HepG2 (cell line): Measurements from ENCODE around the gene LAMA5. TPM values are rescaled to one million over a fixed set of nuclear protein-coding genes. Genes with fewer than 3 reads are reported as not detected.

ENCODE experiments used
- ATAD3A ChIP-seq: sonication (generic); formaldehyde crosslinking; IDR thresholded peaks from 2 replicates; pipeline ENCODE4 v1.4.0; 2020; ENCODE audit warnings: missing genetic modification reagents
- BHLHE40 ChIP-seq: IDR thresholded peaks from 2 replicates; pipeline ENCODE4 v1.6.1; 2011; ENCODE audit warnings: low read length, improper control_type of control experiment
- FOXP1 ChIP-seq, 2 experiments: fragments of 450-650 bp in 1 of 2; IDR thresholded peaks; 2 replicates each; pipeline ENCODE4 v1.6.1; 2017 to 2018; ENCODE audit warnings: antibody characterized with exemption in 1 of 2
- HNF4A ChIP-seq: sonication (generic); formaldehyde crosslinking; IDR thresholded peaks from 2 replicates; pipeline ENCODE4 v1.4.0; 2020; ENCODE audit warnings: missing genetic modification reagents
- HNRNPH1 ChIP-seq: fragments of 200-400 bp; formaldehyde crosslinking; optimal IDR thresholded peaks from 2 replicates; pipeline ENCODE3; 2017; ENCODE audit warnings: mild to moderate bottlenecking, low read depth, low read length
- MED13 ChIP-seq: sonication (generic); formaldehyde crosslinking; IDR thresholded peaks from 2 replicates; pipeline ENCODE4 v1.5.0; 2020; ENCODE audit warnings: missing genetic modification reagents
- NBN ChIP-seq: fragments of 450-650 bp; conservative IDR thresholded peaks from 2 replicates; pipeline ENCODE4 v1.6.1; 2017
- RFXANK ChIP-seq: IDR thresholded peaks from 2 replicates; pipeline ENCODE4 v1.6.1; 2016
- SAP130 ChIP-seq: IDR thresholded peaks from 2 replicates; pipeline ENCODE4 v1.6.1; 2016; ENCODE audit warnings: low read depth
- ZFP36L1 ChIP-seq: sonication (generic); formaldehyde crosslinking; IDR thresholded peaks from 2 replicates; pipeline ENCODE4 v1.8.0; 2022; ENCODE audit warnings: mild to moderate bottlenecking, missing genetic modification reagents, moderate library complexity
- ZFP90 ChIP-seq: sonication (generic); formaldehyde crosslinking; IDR thresholded peaks from 2 replicates; pipeline ENCODE4 v1.8.0; 2022; ENCODE audit warnings: missing genetic modification reagents, mild to moderate bottlenecking, inconsistent platforms, borderline replicate concordance
- ZFY ChIP-seq: sonication (generic); formaldehyde crosslinking; IDR thresholded peaks from 2 replicates; pipeline ENCODE4 v1.4.0; 2020; ENCODE audit warnings: missing genetic modification reagents
- ZNF101 ChIP-seq: sonication (generic); formaldehyde crosslinking; IDR thresholded peaks from 2 replicates; pipeline ENCODE4 v1.4.0; 2020; ENCODE audit warnings: mild to moderate bottlenecking, low read depth, missing genetic modification reagents, borderline replicate concordance
- ZNF256 ChIP-seq: sonication (generic); formaldehyde crosslinking; conservative IDR thresholded peaks from 2 replicates; pipeline ENCODE4 v1.4.0; 2020; ENCODE audit warnings: missing genetic modification reagents
- ZNF34 ChIP-seq: sonication (generic); formaldehyde crosslinking; IDR thresholded peaks from 2 replicates; pipeline ENCODE4 v1.4.0; 2020; ENCODE audit warnings: mild to moderate bottlenecking, missing genetic modification reagents, borderline replicate concordance
- ZNF430 ChIP-seq: sonication (generic); formaldehyde crosslinking; IDR thresholded peaks from 2 replicates; pipeline ENCODE4 v1.9.0; 2021; ENCODE audit warnings: mild to moderate bottlenecking, missing genetic modification reagents
- ZNF782 ChIP-seq: sonication (generic); formaldehyde crosslinking; IDR thresholded peaks from 2 replicates; pipeline ENCODE4 v1.4.0; 2020; ENCODE audit warnings: missing genetic modification reagents, mild to moderate bottlenecking, borderline replicate concordance
- ZNF792 ChIP-seq: IDR thresholded peaks from 2 replicates; pipeline ENCODE4 v1.6.1; 2016
- ZNF878 ChIP-seq: sonication (generic); formaldehyde crosslinking; IDR thresholded peaks from 2 replicates; pipeline ENCODE4 v1.8.1; 2023; ENCODE audit warnings: mild to moderate bottlenecking, missing genetic modification reagents, moderate library complexity
- ZSCAN21 ChIP-seq: sonication (generic); formaldehyde crosslinking; IDR thresholded peaks from 2 replicates; pipeline ENCODE4 v1.8.0; 2022; ENCODE audit warnings: mild to moderate bottlenecking, missing genetic modification reagents, moderate library complexity, borderline replicate concordance
- polyA plus RNA-seq, 8 experiments: library from polyadenylated mRNA; depleted of rRNA in 3 of 8; stranded (reverse) in 7 of 8; unstranded in 1 of 8; fragments of >200 nt; fragmentation: Illumina TruSeq in 4 of 8; extraction: Trizol in 4 of 8; gene quantifications; 2 replicates each; pipeline versions ENCODE4 v1.2.1 to v1.2.3, GENCODE V29; 2011 to 2016; ENCODE audit warnings: low read depth in 4 of 8, missing spikeins in 1 of 8, mixed read lengths in 1 of 8; ENCODE audit not compliant: insufficient read depth in 1 of 8
- total RNA-seq, 5 experiments: library from RNA; depleted of rRNA; stranded (reverse); fragments of >200 nt; fragmentation: Illumina TruSeq; extraction: Trizol; gene quantifications; 2 replicates each; pipeline ENCODE4 v1.2.3, GENCODE V29; 2016; ENCODE audit warnings: low read depth in 1 of 5
- TF ChIP-seq, protein P1 (sequence below), 2 experiments: IDR thresholded peaks; 2 replicates each; pipeline ENCODE4 v1.6.1; 2011 to 2012; ENCODE audit warnings: low read length in 2 of 2, borderline replicate concordance in 1 of 2, low read depth in 1 of 2, mild to moderate bottlenecking in 1 of 2, moderate library complexity in 1 of 2
- TF ChIP-seq, protein P2 (sequence below): sonication (generic); formaldehyde crosslinking; IDR thresholded peaks from 2 replicates; pipeline ENCODE4 v1.4.0; 2020; ENCODE audit warnings: mild to moderate bottlenecking, missing genetic modification reagents
- TF ChIP-seq, protein P3 (sequence below): sonication (generic); formaldehyde crosslinking; IDR thresholded peaks from 2 replicates; pipeline ENCODE4 v1.4.0; 2020; ENCODE audit warnings: mild to moderate bottlenecking, missing genetic modification reagents
- TF ChIP-seq, protein P4 (sequence below): sonication (generic); formaldehyde crosslinking; IDR thresholded peaks from 2 replicates; pipeline ENCODE4 v1.8.0; 2022; ENCODE audit warnings: missing genetic modification reagents, mild to moderate bottlenecking, borderline replicate concordance

Gene LAMA5
- total and polyA plus RNA-seq, 2 of the 13 experiments (the other 11 are each of a cell fraction or from before 2014, with no cell fraction given) = 21.0 to 44.7 TPM

DNA sequence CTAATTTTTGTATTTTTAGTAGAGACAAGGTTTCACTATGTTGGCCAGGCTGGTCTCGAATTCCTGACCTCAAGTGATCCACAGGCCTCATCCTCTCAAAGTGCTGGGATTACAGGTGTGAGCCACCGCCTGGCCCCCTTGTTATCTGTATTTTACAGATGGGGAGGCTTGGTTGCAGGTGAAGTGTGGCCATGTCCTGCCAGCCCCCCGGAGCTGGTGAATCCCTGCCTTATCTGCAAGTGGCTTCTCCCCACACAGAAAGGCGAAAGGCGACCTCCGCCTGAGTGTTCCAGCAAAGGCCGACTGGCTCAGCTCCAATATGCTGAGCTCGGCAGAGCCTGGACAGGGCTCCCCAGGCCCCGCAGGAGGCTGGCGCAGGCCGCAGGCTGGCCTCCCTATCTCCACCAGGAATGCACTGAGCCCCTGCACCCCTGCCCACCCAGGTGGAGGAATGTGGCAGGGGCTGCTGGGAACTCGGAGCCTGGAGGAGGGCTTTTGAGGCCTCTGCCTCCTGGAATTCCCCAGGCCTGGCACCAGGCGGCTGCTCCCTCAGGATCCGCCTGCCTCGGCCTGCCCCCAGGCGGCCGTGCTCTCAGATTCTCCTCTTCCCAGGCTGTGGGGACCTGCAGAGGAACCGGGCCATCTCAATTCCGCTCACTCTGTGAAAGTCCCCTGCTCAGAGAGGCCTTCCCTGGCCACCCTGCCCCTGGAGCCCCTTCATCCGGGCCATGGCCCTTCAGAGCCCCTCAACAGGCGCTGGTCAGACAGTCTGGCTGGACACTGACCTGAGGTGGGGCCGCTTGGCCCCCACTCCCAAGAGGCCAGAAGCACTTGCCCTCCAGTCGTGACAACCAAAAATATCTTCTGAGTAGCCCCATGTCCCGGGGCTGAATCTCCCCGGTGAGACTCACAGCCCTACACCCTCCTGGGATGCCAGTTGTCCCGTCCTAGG, 9.3 kb upstream of the LAMA5 start (continued):
- TF ChIP-seq ATAD3A (CRISPR knock-in tag) (no peak), ZNF792 (CRISPR knock-in tag) (peak; percentile 84), SAP130 (peak; percentile 92), HNRNPH1 (peak; percentile 38), RFXANK (CRISPR knock-in tag) (peak; percentile 76; the same call in 1 of the 2 replicates), ZNF782 (CRISPR knock-in tag) (peak; percentile 50; the same call in 1 of the 2 replicates), HNF4A (no peak), ZNF430 (CRISPR knock-in tag) (peak; percentile 95), NBN (no peak), ZSCAN21 (peak; percentile 94), MED13 (CRISPR knock-in tag) (peak; percentile 77), ZNF34 (CRISPR knock-in tag) (peak; percentile 54; the same call in 1 of the 2 replicates), ZFY (peak; percentile 95), ZFP36L1 (CRISPR knock-in tag) (peak; percentile 70; the same call in 1 of the 2 replicates), ZFP90 (CRISPR knock-in tag) (peak; percentile 90), BHLHE40 (no peak), ZNF101 (0 out of 2 replicates have a peak, but pooled peaks have one; percentile 48), ZNF256 (CRISPR knock-in tag) (peak; percentile 82; the same call in 1 of the 2 replicates), ZNF878 (CRISPR knock-in tag) (no peak), FOXP1 (IDR thresholded peaks at IDR 0.05) (no peak), FOXP1 (CRISPR knock-in tag; IDR thresholded peaks at IDR 0.05) (no peak; the same call in 1 of the 2 replicates)
- TF ChIP-seq, protein P1, sequence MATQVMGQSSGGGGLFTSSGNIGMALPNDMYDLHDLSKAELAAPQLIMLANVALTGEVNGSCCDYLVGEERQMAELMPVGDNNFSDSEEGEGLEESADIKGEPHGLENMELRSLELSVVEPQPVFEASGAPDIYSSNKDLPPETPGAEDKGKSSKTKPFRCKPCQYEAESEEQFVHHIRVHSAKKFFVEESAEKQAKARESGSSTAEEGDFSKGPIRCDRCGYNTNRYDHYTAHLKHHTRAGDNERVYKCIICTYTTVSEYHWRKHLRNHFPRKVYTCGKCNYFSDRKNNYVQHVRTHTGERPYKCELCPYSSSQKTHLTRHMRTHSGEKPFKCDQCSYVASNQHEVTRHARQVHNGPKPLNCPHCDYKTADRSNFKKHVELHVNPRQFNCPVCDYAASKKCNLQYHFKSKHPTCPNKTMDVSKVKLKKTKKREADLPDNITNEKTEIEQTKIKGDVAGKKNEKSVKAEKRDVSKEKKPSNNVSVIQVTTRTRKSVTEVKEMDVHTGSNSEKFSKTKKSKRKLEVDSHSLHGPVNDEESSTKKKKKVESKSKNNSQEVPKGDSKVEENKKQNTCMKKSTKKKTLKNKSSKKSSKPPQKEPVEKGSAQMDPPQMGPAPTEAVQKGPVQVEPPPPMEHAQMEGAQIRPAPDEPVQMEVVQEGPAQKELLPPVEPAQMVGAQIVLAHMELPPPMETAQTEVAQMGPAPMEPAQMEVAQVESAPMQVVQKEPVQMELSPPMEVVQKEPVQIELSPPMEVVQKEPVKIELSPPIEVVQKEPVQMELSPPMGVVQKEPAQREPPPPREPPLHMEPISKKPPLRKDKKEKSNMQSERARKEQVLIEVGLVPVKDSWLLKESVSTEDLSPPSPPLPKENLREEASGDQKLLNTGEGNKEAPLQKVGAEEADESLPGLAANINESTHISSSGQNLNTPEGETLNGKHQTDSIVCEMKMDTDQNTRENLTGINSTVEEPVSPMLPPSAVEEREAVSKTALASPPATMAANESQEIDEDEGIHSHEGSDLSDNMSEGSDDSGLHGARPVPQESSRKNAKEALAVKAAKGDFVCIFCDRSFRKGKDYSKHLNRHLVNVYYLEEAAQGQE (IDR thresholded peaks at IDR 0.05; ENCODE audit: borderline replicate concordance in 1 of 2, low read depth in 1 of 2, low read length in 2 of 2) = no peak
- TF ChIP-seq, protein P2, sequence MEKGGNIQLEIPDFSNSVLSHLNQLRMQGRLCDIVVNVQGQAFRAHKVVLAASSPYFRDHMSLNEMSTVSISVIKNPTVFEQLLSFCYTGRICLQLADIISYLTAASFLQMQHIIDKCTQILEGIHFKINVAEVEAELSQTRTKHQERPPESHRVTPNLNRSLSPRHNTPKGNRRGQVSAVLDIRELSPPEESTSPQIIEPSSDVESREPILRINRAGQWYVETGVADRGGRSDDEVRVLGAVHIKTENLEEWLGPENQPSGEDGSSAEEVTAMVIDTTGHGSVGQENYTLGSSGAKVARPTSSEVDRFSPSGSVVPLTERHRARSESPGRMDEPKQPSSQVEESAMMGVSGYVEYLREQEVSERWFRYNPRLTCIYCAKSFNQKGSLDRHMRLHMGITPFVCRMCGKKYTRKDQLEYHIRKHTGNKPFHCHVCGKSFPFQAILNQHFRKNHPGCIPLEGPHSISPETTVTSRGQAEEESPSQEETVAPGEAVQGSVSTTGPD = peak; percentile 91; the same call in 1 of the 2 replicates
- TF ChIP-seq, protein P3, sequence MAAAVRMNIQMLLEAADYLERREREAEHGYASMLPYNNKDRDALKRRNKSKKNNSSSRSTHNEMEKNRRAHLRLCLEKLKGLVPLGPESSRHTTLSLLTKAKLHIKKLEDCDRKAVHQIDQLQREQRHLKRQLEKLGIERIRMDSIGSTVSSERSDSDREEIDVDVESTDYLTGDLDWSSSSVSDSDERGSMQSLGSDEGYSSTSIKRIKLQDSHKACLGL (CRISPR knock-in tag) = no peak; the same call in 1 of the 2 replicates
- TF ChIP-seq, protein P4, sequence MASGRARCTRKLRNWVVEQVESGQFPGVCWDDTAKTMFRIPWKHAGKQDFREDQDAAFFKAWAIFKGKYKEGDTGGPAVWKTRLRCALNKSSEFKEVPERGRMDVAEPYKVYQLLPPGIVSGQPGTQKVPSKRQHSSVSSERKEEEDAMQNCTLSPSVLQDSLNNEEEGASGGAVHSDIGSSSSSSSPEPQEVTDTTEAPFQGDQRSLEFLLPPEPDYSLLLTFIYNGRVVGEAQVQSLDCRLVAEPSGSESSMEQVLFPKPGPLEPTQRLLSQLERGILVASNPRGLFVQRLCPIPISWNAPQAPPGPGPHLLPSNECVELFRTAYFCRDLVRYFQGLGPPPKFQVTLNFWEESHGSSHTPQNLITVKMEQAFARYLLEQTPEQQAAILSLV (CRISPR knock-in tag) = no peak
